HepG2 (cell line): Measurements from ENCODE around the gene TMEM184B. TPM values are rescaled to one million over a fixed set of nuclear protein-coding genes. Genes with fewer than 3 reads are reported as not detected.

ENCODE experiments used
- FOXO1 ChIP-seq: sonication (generic); formaldehyde crosslinking; IDR thresholded peaks from 2 replicates; pipeline ENCODE4 v1.4.0; 2020; ENCODE audit warnings: missing genetic modification reagents
- MEF2D ChIP-seq: sonication (generic); formaldehyde crosslinking; IDR thresholded peaks from 2 replicates; pipeline ENCODE4 v1.5.1; 2020; ENCODE audit warnings: mild to moderate bottlenecking, missing genetic modification reagents
- RFXAP ChIP-seq: sonication (generic); formaldehyde crosslinking; IDR thresholded peaks from 2 replicates; pipeline ENCODE4 v1.4.0; 2020; ENCODE audit warnings: missing genetic modification reagents, borderline replicate concordance
- SUZ12 ChIP-seq: fragments of 150-350 bp; IDR thresholded peaks from 2 replicates; pipeline ENCODE4 v1.6.1; 2014; ENCODE audit warnings: low read depth, low read length
- ZBTB49 ChIP-seq: sonication (generic); formaldehyde crosslinking; IDR thresholded peaks from 2 replicates; pipeline ENCODE4 v1.4.0; 2020; ENCODE audit warnings: missing genetic modification reagents, borderline replicate concordance
- polyA plus RNA-seq, 8 experiments: library from polyadenylated mRNA; depleted of rRNA in 3 of 8; stranded (reverse) in 7 of 8; unstranded in 1 of 8; fragments of >200 nt; fragmentation: Illumina TruSeq in 4 of 8; extraction: Trizol in 4 of 8; gene quantifications; 2 replicates each; pipeline versions ENCODE4 v1.2.1 to v1.2.3, GENCODE V29; 2011 to 2016; ENCODE audit warnings: low read depth in 4 of 8, missing spikeins in 1 of 8, mixed read lengths in 1 of 8; ENCODE audit not compliant: insufficient read depth in 1 of 8
- total RNA-seq, 5 experiments: library from RNA; depleted of rRNA; stranded (reverse); fragments of >200 nt; fragmentation: Illumina TruSeq; extraction: Trizol; gene quantifications; 2 replicates each; pipeline ENCODE4 v1.2.3, GENCODE V29; 2016; ENCODE audit warnings: low read depth in 1 of 5
- TF ChIP-seq, protein P1 (sequence below): sonication (generic); formaldehyde crosslinking; conservative IDR thresholded peaks from 2 replicates; pipeline ENCODE4 v1.4.0; 2020; ENCODE audit warnings: missing genetic modification reagents
- TF ChIP-seq, protein P2 (sequence below), 2 experiments: fragments of 450-650 bp in 1 of 2; sonication (generic) in 1 of 2; formaldehyde crosslinking in 1 of 2; IDR thresholded peaks; 2 replicates each; pipeline versions ENCODE4 v1.6.1 to v1.8.0; 2016 to 2022; ENCODE audit warnings: antibody characterized with exemption in 1 of 2, mild to moderate bottlenecking in 1 of 2, missing genetic modification reagents in 1 of 2
- TF ChIP-seq, protein P3 (sequence below): sonication (generic); formaldehyde crosslinking; IDR thresholded peaks from 2 replicates; pipeline ENCODE4 v1.4.0; 2020; ENCODE audit warnings: missing genetic modification reagents, borderline replicate concordance

The TMEM184B gene
- total and polyA plus RNA-seq, 2 of the 13 experiments (the other 11 are each of a cell fraction or from before 2014, with no cell fraction given): 15.9 to 16.0 TPM

GRCh38 chr22:38314933-38315822 is 42.4 kb upstream of the TMEM184B start (continued):
- TF ChIP-seq RFXAP (no peak), SUZ12 (no peak), ZBTB49 (CRISPR knock-in tag) (no peak), FOXO1 (CRISPR knock-in tag) (peak; percentile 84), MEF2D (CRISPR knock-in tag) (no peak)
- TF ChIP-seq, protein P1, sequence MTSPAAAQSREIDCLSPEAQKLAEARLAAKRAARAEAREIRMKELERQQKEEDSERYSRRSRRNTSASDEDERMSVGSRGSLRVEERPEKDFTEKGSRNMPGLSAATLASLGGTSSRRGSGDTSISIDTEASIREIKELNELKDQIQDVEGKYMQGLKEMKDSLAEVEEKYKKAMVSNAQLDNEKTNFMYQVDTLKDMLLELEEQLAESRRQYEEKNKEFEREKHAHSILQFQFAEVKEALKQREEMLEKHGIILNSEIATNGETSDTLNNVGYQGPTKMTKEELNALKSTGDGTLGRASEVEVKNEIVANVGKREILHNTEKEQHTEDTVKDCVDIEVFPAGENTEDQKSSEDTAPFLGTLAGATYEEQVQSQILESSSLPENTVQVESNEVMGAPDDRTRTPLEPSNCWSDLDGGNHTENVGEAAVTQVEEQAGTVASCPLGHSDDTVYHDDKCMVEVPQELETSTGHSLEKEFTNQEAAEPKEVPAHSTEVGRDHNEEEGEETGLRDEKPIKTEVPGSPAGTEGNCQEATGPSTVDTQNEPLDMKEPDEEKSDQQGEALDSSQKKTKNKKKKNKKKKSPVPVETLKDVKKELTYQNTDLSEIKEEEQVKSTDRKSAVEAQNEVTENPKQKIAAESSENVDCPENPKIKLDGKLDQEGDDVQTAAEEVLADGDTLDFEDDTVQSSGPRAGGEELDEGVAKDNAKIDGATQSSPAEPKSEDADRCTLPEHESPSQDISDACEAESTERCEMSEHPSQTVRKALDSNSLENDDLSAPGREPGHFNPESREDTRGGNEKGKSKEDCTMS (CRISPR knock-in tag): no peak
- TF ChIP-seq, protein P2, sequence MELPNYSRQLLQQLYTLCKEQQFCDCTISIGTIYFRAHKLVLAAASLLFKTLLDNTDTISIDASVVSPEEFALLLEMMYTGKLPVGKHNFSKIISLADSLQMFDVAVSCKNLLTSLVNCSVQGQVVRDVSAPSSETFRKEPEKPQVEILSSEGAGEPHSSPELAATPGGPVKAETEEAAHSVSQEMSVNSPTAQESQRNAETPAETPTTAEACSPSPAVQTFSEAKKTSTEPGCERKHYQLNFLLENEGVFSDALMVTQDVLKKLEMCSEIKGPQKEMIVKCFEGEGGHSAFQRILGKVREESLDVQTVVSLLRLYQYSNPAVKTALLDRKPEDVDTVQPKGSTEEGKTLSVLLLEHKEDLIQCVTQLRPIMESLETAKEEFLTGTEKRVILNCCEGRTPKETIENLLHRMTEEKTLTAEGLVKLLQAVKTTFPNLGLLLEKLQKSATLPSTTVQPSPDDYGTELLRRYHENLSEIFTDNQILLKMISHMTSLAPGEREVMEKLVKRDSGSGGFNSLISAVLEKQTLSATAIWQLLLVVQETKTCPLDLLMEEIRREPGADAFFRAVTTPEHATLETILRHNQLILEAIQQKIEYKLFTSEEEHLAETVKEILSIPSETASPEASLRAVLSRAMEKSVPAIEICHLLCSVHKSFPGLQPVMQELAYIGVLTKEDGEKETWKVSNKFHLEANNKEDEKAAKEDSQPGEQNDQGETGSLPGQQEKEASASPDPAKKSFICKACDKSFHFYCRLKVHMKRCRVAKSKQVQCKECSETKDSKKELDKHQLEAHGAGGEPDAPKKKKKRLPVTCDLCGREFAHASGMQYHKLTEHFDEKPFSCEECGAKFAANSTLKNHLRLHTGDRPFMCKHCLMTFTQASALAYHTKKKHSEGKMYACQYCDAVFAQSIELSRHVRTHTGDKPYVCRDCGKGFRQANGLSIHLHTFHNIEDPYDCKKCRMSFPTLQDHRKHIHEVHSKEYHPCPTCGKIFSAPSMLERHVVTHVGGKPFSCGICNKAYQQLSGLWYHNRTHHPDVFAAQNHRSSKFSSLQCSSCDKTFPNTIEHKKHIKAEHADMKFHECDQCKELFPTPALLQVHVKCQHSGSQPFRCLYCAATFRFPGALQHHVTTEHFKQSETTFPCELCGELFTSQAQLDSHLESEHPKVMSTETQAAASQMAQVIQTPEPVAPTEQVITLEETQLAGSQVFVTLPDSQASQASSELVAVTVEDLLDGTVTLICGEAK (IDR thresholded peaks at IDR 0.05): no peak
- TF ChIP-seq, protein P2 (CRISPR knock-in tag; IDR thresholded peaks at IDR 0.05): no peak
- TF ChIP-seq, protein P3, sequence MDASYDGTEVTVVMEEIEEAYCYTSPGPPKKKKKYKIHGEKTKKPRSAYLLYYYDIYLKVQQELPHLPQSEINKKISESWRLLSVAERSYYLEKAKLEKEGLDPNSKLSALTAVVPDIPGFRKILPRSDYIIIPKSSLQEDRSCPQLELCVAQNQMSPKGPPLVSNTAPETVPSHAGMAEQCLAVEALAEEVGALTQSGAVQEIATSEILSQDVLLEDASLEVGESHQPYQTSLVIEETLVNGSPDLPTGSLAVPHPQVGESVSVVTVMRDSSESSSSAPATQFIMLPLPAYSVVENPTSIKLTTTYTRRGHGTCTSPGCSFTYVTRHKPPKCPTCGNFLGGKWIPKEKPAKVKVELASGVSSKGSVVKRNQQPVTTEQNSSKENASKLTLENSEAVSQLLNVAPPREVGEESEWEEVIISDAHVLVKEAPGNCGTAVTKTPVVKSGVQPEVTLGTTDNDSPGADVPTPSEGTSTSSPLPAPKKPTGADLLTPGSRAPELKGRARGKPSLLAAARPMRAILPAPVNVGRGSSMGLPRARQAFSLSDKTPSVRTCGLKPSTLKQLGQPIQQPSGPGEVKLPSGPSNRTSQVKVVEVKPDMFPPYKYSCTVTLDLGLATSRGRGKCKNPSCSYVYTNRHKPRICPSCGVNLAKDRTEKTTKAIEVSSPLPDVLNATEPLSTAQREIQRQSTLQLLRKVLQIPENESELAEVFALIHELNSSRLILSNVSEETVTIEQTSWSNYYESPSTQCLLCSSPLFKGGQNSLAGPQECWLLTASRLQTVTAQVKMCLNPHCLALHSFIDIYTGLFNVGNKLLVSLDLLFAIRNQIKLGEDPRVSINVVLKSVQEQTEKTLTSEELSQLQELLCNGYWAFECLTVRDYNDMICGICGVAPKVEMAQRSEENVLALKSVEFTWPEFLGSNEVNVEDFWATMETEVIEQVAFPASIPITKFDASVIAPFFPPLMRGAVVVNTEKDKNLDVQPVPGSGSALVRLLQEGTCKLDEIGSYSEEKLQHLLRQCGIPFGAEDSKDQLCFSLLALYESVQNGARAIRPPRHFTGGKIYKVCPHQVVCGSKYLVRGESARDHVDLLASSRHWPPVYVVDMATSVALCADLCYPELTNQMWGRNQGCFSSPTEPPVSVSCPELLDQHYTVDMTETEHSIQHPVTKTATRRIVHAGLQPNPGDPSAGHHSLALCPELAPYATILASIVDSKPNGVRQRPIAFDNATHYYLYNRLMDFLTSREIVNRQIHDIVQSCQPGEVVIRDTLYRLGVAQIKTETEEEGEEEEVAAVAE (CRISPR knock-in tag): no peak
